Progenitor cell of endocrine pancreas (in vitro differentiated cells): Measurements from ENCODE around the gene STXBP4. TPM values are rescaled to one million over a fixed set of nuclear protein-coding genes. Genes with fewer than 3 reads are reported as not detected.

ENCODE experiments used
- DNase-seq: peaks from one replicate; pipeline ENCODE4 v3.0.0; 2021; ENCODE audit warnings: low spot score; ENCODE audit not compliant: unreplicated experiment
- H3K27ac Mint-ChIP-seq: 2 replicates; pipeline ENCODE4 v1.8.0; 2021; ENCODE audit warnings: mild to moderate bottlenecking, moderate library complexity, mixed read lengths
- H3K27me3 Mint-ChIP-seq: 2 replicates; pipeline ENCODE4 v1.8.0; 2021; ENCODE audit warnings: mixed read lengths
- H3K36me3 Mint-ChIP-seq: 2 replicates; pipeline ENCODE4 v1.8.0; 2022; ENCODE audit warnings: mixed read lengths; ENCODE audit not compliant: insufficient read depth
- H3K4me1 Mint-ChIP-seq: 2 replicates; pipeline ENCODE4 v1.8.0; 2021; ENCODE audit warnings: low read depth, mixed read lengths
- H3K4me3 Mint-ChIP-seq: 2 replicates; pipeline ENCODE4 v1.8.0; 2021; ENCODE audit warnings: low read depth, mild to moderate bottlenecking, moderate library complexity, mixed read lengths
- H3K9me3 Mint-ChIP-seq: 2 replicates; pipeline ENCODE4 v1.8.0; 2021; ENCODE audit warnings: low read depth, mixed read lengths
- total RNA-seq: library from RNA; stranded (reverse); gene quantifications from 2 replicates; pipeline ENCODE4 v1.2.1, GENCODE V29; 2021
- TF ChIP-seq, protein P1 (sequence below): fragments of 200-600 bp; sonication (generic); IDR thresholded peaks from one replicate; pipeline ENCODE4 v1.5.0; 2021; ENCODE audit warnings: antibody characterized with exemption, mild to moderate bottlenecking; ENCODE audit not compliant: unreplicated experiment

STXBP4 gene
- total RNA-seq, 1 donor from 2014 or later = 45.0 TPM

DNA sequence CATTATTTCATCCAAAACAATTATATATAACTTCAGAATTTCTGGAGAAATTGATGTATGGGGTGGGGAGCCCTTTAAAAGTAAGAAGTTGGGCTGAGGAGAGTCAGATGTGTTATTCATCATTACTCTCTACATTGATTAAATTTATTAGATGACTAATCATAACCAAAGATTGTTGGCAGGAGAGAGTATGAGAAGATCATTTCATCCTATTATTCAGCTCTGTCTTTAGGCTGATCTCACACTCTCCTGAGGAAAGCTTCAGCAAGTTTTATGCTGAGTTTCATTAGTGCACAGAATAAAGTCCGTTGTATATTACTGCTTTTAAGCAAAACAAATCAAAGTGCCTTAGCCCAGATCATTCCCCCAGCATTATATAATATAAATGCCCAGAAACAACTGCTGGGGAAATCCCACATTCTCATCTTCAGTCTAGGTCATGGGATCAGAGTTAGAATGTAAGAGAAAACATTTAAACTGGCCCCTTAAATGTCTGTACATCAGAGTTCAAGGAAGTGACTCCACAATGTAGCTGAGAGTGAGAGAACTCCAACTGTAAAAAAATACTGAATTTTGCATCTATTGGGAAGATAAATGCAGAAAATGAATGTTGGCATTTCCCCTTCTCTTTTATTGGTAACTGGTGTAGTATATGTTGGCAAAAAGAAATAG lies 166.1 kb downstream of the STXBP4 start:
- DNase-seq = no peak
- Mint-ChIP-seq H3K27me3 (no peaks in the 10 kb centered on the region), H3K4me3 (no peak overlapping the region), H3K9me3 (no peaks in the 10 kb centered on the region), H3K36me3 (no peaks in the 10 kb centered on the region), H3K27ac (no peak overlapping the region), H3K4me1 (peaks cover 10% of the 10 kb centered on the region)
- TF ChIP-seq, protein P1, sequence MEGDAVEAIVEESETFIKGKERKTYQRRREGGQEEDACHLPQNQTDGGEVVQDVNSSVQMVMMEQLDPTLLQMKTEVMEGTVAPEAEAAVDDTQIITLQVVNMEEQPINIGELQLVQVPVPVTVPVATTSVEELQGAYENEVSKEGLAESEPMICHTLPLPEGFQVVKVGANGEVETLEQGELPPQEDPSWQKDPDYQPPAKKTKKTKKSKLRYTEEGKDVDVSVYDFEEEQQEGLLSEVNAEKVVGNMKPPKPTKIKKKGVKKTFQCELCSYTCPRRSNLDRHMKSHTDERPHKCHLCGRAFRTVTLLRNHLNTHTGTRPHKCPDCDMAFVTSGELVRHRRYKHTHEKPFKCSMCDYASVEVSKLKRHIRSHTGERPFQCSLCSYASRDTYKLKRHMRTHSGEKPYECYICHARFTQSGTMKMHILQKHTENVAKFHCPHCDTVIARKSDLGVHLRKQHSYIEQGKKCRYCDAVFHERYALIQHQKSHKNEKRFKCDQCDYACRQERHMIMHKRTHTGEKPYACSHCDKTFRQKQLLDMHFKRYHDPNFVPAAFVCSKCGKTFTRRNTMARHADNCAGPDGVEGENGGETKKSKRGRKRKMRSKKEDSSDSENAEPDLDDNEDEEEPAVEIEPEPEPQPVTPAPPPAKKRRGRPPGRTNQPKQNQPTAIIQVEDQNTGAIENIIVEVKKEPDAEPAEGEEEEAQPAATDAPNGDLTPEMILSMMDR = no peak

DNA sequence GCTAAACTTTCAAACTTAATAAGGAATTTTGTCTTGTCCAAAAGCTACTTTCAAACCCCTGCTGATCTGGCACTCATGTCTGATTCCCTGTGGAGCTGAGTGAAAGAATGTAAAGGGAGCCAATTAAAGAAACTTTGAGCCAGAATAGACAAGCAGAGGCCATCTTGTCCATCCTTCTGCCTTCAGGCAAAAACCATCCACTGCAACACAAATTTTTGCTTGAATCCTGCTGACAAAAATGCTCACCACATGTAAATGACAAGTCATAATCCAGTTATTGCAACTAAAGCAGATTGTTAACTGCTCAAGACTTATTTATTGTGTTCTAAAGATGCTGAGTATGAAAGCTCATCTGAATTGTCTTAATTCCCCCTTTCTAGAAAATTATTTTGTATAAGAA lies 172.2 kb downstream of the STXBP4 start:
- peaks cover 10% of the 10 kb centered on the region for H3K4me1 Mint-ChIP-seq
- H3K36me3 Mint-ChIP-seq = peaks cover 4% of the 10 kb centered on the region
- no peak overlapping the region for H3K4me3 Mint-ChIP-seq
- H3K27me3 Mint-ChIP-seq = no peaks in the 10 kb centered on the region
- H3K9me3 Mint-ChIP-seq = no peaks in the 10 kb centered on the region
- DNase-seq = no peak
- no peak overlapping the region for H3K27ac Mint-ChIP-seq
- TF ChIP-seq, protein P1 = no peak

DNA sequence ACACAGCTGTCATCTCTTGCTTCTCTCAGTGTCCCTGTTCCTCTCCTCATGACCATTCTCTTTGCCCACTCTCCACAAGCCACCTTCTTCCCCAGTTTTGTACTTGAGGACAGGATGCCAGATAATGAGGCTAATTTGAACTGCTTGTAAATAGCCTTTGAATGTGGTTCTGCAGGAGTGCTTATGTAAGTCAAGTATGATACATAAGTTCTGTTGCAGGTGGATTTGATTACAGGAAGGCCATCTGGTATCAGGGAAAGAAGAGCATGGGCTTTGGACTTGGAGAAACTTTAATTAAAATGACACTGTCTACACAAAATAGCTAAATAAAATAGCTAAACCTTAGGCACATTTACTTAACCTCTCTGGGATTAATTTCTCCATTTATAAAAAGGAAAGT lies 176.0 kb downstream of the STXBP4 start:
- Mint-ChIP-seq H3K4me3 (no peak overlapping the region), H3K27ac (no peak overlapping the region), H3K4me1 (no peaks in the 10 kb centered on the region), H3K27me3 (no peaks in the 10 kb centered on the region), H3K9me3 (no peaks in the 10 kb centered on the region), H3K36me3 (peaks cover 4% of the 10 kb centered on the region)
- no peak for DNase-seq
- TF ChIP-seq, protein P1 = no peak

DNA sequence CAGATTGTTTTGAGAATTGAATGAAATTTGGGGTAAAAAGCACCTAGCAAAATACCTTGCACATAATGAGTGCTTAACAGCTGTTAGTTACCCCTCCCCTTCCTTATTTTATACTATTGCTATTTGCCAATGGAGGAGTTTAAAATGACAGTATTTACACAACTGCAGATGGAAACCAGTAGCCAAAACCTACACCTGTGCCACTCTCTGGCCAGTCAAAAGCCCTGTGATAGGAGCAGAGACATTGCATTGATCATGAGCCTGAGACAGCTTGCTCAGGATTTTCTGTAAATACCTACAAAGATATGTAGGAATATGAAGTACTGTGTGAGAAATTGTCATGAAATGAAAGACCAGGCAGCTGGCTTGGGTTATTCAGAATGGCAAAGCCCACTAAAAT lies 180.9 kb downstream of the STXBP4 start:
- H3K27ac Mint-ChIP-seq = no peak overlapping the region
- no peak for DNase-seq

DNA sequence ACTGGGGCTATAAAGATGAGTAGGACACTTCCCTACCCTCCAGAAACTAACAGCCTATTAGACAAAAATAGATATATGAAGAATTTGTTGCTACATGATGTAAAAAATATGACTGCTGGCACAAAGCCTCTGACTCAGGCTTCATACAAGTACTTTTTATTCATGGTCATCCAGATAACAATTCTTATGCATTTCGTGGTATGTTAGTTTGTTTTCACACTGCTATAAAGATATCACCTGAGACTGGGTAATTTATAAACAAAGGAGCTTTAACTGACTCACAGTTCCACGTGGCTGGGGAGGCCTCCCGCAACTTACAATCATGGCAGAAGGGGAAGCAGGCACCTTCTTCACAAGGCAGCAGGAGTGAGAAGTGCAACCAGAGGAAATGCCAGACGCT lies 183.7 kb downstream of the STXBP4 start:
- peak overlapping the region; percentile 11 for H3K27ac Mint-ChIP-seq
- DNase-seq = no peak
- TF ChIP-seq, protein P1 = no peak
- H3K27me3 Mint-ChIP-seq = no peaks in the 10 kb centered on the region
- no peaks in the 10 kb centered on the region for H3K9me3 Mint-ChIP-seq
- H3K4me3 Mint-ChIP-seq = no peak overlapping the region
- H3K36me3 Mint-ChIP-seq = peaks cover 7% of the 10 kb centered on the region
- peaks cover 2% of the 10 kb centered on the region for H3K4me1 Mint-ChIP-seq

More for the DNA sequence above, 180.9 kb downstream of the STXBP4 start:
- H3K27me3 Mint-ChIP-seq = no peaks in the 10 kb centered on the region
- no peak overlapping the region for H3K4me3 Mint-ChIP-seq
- no peaks in the 10 kb centered on the region for H3K9me3 Mint-ChIP-seq
- TF ChIP-seq, protein P1 = no peak
- peaks cover 9% of the 10 kb centered on the region for H3K36me3 Mint-ChIP-seq
- peaks cover 2% of the 10 kb centered on the region for H3K4me1 Mint-ChIP-seq
